Lower leg skin (tissue), 4 donors: Measurements from ENCODE around the gene PRAMEF33. TPM values are rescaled to one million over a fixed set of nuclear protein-coding genes. Genes with fewer than 3 reads are reported as not detected.
"Not testable (repeated sequence)": the region's sequence is repeated elsewhere in the genome, so short reads cannot be mapped to it uniquely, and the experiment has no call there.

Source experiments
- DNase-seq, 2 donors: peaks; one replicate each; pipeline ENCODE4 v3.0.0-alpha.2; 2019; ENCODE audit warnings: low spot score in 2 of 2
- H3K4me3 ChIP-seq: fragments of 200-600 bp; sonication (generic); 2 replicates; pipeline ENCODE4 v1.5.1; 2017; ENCODE audit warnings: mild to moderate bottlenecking, low read depth; ENCODE audit not compliant: poor library complexity, severe bottlenecking
- WGBS, 2 donors: methylation state at CpG; one replicate each; pipeline ENCODE4 v1.1.5; 2018; 5-methylcytosine and 5-hydroxymethylcytosine counted together
- intact Hi-C: fragments of 100-400 bp; cut with DNase I; formaldehyde crosslinking; loops from one replicate; pipeline ENCODE4 v1.15.0; 2023; ENCODE audit warnings: low total_unique reads
- total RNA-seq, 4 donors: library from RNA; depleted of rRNA; stranded (reverse); fragments of >200 nt; gene quantifications; one replicate each; pipeline ENCODE4 v1.1.0, GENCODE V29; 2016

PRAMEF33 gene, protein sequence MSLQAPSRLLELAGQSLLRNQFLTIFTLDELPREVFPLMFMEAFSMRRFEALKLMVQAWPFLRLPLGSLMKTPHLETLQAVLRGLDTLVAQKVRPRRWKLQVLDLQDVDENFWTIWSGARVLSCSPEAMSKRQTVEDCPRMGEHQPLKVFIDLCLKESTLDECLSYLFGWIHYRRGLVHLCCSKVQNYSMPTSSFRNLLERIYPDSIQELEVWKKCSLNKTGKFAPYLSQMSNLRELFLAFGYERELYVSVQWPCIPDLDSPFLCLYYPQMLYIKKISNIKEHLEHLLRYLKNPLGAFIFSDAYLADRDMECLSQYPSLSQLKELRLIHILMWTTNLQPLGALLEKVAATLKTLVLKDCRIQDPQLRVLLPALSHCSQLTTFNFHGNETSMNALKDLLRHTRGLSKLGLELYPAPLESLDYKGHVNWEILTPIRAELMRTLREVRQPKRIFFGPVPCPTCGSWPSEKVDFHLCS
- not detected for total RNA-seq

- intact Hi-C loops, H3K4me3 ChIP-seq: not testable (repeated sequence)
- no CpG with 5 or more reads among the region's 1 CpG for WGBS, 2 donors
Observed at GRCh38 chr1:13303239-13303638, at the start of gene PRAMEF33. Gene PRAMEF33 (plus strand): TSS chr1:13303539. CDS start chr1:13305955, 2,416 bp downstream.

GRCh38 chr1:13253898-13254297 is 49.4 kb upstream of the PRAMEF33 start, which contains the start of gene PRAMEF5:
Gene PRAMEF5 (plus strand): TSS chr1:13254198. CDS start chr1:13259269, 5,071 bp downstream.
- 100% methylated on average over 2 of the region's 5 CpGs; no CpG with 5 or more reads in 1 of the 2 donors for WGBS, 2 donors

More at GRCh38 chr1:13303239-13303638, at the start of gene PRAMEF33:
- not testable (repeated sequence) for DNase-seq

GRCh38 chr1:13265124-13265523 is 38.2 kb upstream of the PRAMEF33 start:
- WGBS, 2 donors: 58% methylated on average over 2 of the region's 3 CpGs; no CpG with 5 or more reads in 1 of the 2 donors
- intact Hi-C loops: not testable (repeated sequence)

More at GRCh38 chr1:13253898-13254297, 49.4 kb upstream of the PRAMEF33 start, which contains the start of gene PRAMEF5:
- intact Hi-C loops, DNase-seq, H3K4me3 ChIP-seq: not testable (repeated sequence)

GRCh38 chr1:13277016-13277415 is 26.3 kb upstream of the PRAMEF33 start:
- intact Hi-C loops, DNase-seq, H3K4me3 ChIP-seq: not testable (repeated sequence)
- 58% methylated on average over 5 of the region's 6 CpGs; no CpG with 5 or more reads in 1 of the 2 donors for WGBS, 2 donors

More at GRCh38 chr1:13265124-13265523, 38.2 kb upstream of the PRAMEF33 start:
- H3K4me3 ChIP-seq, DNase-seq: not testable (repeated sequence)

- intact Hi-C loops, DNase-seq, H3K4me3 ChIP-seq: not testable (repeated sequence)
- 67 to 72% methylated on average over 3 of the region's 3 CpGs for WGBS, 2 donors
Observed at GRCh38 chr1:13279617-13280016, 23.7 kb upstream of the PRAMEF33 start.

DNA sequence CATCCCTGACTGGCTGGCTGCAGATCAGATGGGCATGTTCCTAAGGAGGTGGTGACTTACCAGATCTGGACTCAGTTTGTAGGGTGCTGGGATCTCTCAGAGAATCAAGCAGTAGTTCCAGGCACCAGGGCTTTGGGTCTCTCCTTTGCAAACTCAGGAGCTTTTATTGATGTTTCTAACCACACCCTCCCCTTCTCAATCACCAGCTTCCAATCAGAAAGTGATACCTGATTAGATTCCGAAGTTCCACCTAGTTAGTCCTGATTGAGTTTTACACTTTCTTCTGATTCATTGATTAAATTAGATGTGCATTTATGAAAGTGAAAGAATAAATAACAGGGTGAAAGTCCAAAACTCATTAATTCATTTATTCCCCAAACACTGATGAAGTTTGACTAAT is 18.3 kb upstream of the PRAMEF33 start, which contains the start of gene PRAMEF8:
PRAMEF8 (minus strand) TSS at position 101 of the 400 bp plus-strand sequence. CDS start 1,046 bp downstream, outside the sequence.
- H3K4me3 ChIP-seq, DNase-seq, intact Hi-C loops: not testable (repeated sequence)
- no CpG with 5 or more reads among the region's 1 CpG for WGBS, 2 donors

DNA sequence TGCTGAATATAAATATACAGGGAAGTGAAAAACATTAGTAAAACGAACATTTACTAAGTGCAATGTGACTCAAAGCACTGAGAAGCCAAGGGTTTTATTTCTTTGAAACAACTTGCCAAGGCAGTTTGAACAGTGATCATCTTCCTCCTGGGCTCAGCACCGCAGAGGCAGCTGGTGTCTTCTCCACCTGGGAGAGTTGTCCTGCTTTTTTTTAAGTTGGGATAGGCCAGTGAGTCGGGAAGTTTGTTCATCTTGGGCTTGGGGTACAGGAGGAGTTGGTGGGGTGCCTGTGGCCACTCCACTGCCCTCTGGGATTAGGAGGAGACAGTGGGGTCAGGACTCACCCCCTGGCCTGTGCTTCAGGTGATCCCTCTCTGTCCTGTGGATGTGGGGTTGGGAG is 14.3 kb upstream of the PRAMEF33 start:
- 48 to 100% methylated on average over 1 to 3 of the region's 3 CpGs for WGBS, 2 donors
- DNase-seq, H3K4me3 ChIP-seq, intact Hi-C loops: not testable (repeated sequence)

GRCh38 chr1:13297216-13297931 is 6.0 kb upstream of the PRAMEF33 start:
- H3K4me3 ChIP-seq, intact Hi-C loops, DNase-seq: not testable (repeated sequence)
- WGBS, 2 donors: 58 to 78% methylated on average over 2 of the region's 5 CpGs

GRCh38 chr1:13298699-13299098 is 4.6 kb upstream of the PRAMEF33 start:
- intact Hi-C loops, DNase-seq, H3K4me3 ChIP-seq: not testable (repeated sequence)
- WGBS, 2 donors: 100% methylated on average over 2 of the region's 27 CpGs; no CpG with 5 or more reads in 1 of the 2 donors

- intact Hi-C loops, H3K4me3 ChIP-seq, DNase-seq: not testable (repeated sequence)
Observed at GRCh38 chr1:13302197-13302596, 1.1 kb upstream of the PRAMEF33 start.

DNA sequence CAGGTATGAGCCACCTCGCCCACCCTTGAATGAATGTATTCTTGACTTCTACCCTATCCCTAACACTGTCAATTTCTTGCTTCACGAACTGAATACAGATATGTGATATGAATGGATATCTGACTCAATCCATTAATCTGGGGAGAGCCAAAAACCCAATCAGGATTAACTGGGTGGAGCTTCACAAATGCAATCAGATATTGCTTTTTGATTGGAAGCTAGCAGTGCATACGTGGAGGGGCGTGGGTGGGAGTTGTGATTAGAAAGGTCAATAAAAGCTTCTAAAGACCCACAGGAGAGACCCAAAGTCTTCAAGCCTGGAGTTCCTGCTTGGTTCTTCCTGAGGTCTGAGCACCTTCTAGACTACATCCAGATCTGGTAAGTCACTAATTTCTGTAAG is 11.9 kb downstream of the PRAMEF33 start, which contains the start of gene PRAMEF15:
PRAMEF15 (plus strand) TSS at position 301 of the 400 bp plus-strand sequence. CDS start 2,827 bp downstream, outside the sequence.
- DNase-seq, intact Hi-C loops, H3K4me3 ChIP-seq: not testable (repeated sequence)
- WGBS, 2 donors: 51 to 58% methylated on average over 3 to 4 of the region's 4 CpGs

GRCh38 chr1:13342496-13342895 is 39.2 kb downstream of the PRAMEF33 start:
- DNase-seq: peak in 1 of 2 donors; percentile 57
- intact Hi-C loops, H3K4me3 ChIP-seq: not testable (repeated sequence)
- WGBS, 2 donors: 80 to 82% methylated on average over 8 of the region's 8 CpGs

DNA sequence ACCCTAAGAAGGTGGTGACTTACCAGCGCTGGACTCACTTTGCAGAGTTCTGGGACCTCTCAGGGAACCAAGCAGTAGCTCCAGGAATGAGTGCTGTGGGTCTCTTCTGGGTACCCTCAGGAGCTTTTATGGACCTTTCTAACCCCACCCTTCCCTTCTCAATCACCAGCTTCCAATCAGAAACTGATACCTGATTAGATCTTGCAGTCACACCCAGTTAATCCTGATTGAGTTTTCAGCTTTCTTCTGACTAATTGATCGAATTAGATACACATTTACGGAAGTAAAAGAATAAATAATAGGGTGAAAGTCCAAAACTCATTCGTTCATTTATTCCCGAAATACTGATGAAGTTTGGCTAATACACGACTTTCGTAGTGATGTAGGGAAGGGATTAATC is 43.7 kb downstream of the PRAMEF33 start, which contains the start of gene PRAMEF14:
PRAMEF14 (minus strand) TSS at position 101 of the 400 bp plus-strand sequence. CDS start 1,820 bp downstream, outside the sequence.
- WGBS, 2 donors: 70 to 81% methylated on average over 6 to 7 of the region's 7 CpGs
- intact Hi-C loops: not testable (repeated sequence)

DNA sequence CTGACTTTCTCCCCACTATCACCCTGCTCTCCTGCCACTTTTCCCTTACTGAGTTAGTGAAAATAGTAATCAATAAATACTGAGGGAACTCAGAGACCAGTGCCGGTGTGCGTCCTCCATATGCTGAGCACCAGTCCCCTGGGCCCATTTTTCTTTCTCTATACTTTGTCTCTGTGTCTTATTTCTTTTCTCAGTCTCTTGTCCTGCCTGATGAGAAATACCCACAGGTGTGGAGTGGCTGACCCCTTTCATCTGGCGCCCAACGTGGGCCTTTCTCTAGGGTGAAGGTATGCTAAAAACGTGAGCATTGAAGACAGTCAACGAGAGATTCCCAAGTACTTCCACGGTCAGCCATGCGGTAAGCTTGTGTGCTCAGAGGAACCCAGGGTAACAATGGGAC is 50.1 kb downstream of the PRAMEF33 start:
- 92 to 93% methylated on average over 8 of the region's 8 CpGs for WGBS, 2 donors
- H3K4me3 ChIP-seq, intact Hi-C loops: not testable (repeated sequence)
- peak in 1 of 2 donors; percentile 56 for DNase-seq

More for the DNA sequence above, 43.7 kb downstream of the PRAMEF33 start, which contains the start of gene PRAMEF14:
- not testable (repeated sequence) for H3K4me3 ChIP-seq, DNase-seq
